Mammary epithelial cell (primary cell): ENCODE data around the gene LIN7C.
"Not testable (repeated sequence)": the region's sequence is repeated elsewhere in the genome, so short reads cannot be mapped to it uniquely, and the experiment has no call there.

Experiments
- EZH2 ChIP-seq: IDR thresholded peaks from 2 replicates; pipeline ENCODE4 v1.6.1; 2012; ENCODE audit warnings: low read length, inconsistent platforms, borderline replicate concordance
- TF ChIP-seq, protein P1 (sequence below), 2 donors: IDR thresholded peaks in 1 of 2; conservative IDR thresholded peaks in 1 of 2; 2 replicates each; pipeline ENCODE4 v1.5.1; 2011 to 2012; ENCODE audit warnings: inconsistent platforms in 2 of 2, low read length in 2 of 2, mild to moderate bottlenecking in 2 of 2, control low read depth in 1 of 2, low read depth in 1 of 2; ENCODE audit not compliant: insufficient read depth in 1 of 2; ENCODE audit errors: extremely low read depth in 1 of 2

DNA sequence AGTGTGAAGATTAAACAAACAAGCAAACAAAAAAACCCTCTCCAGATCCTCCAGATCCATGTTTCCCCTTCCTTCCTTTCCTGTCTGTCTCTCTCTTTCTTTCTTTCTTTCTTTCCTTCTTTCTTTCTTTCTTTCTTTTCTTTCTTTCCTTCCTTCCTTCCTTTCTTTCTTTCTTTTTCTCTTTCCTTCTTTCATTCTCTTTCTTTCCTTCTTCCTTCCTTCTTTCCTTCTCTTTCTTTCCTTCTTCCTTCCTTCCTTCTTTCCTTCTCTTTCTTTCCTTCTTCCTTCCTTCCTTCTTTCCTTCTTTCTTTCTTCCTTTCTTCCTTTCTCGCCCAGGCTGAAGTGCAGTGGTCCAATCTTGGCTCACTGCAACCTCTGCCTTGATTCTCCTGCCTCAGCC lies 10.9 kb upstream of the LIN7C start:
- TF ChIP-seq, protein P1, sequence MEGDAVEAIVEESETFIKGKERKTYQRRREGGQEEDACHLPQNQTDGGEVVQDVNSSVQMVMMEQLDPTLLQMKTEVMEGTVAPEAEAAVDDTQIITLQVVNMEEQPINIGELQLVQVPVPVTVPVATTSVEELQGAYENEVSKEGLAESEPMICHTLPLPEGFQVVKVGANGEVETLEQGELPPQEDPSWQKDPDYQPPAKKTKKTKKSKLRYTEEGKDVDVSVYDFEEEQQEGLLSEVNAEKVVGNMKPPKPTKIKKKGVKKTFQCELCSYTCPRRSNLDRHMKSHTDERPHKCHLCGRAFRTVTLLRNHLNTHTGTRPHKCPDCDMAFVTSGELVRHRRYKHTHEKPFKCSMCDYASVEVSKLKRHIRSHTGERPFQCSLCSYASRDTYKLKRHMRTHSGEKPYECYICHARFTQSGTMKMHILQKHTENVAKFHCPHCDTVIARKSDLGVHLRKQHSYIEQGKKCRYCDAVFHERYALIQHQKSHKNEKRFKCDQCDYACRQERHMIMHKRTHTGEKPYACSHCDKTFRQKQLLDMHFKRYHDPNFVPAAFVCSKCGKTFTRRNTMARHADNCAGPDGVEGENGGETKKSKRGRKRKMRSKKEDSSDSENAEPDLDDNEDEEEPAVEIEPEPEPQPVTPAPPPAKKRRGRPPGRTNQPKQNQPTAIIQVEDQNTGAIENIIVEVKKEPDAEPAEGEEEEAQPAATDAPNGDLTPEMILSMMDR (conservative IDR thresholded peaks at IDR 0.05 in 1 of 2, IDR thresholded peaks at IDR 0.05 in 1 of 2; ENCODE audit: extremely low read depth in 1 of 2, insufficient read depth in 1 of 2, low read depth in 1 of 2, low read length in 2 of 2): not testable (repeated sequence)
- not testable (repeated sequence) for TF ChIP-seq EZH2
